ENCODE data around the gene GRB10.

GRB10 gene

GRCh38 chr7:50805447-50806125 is 22.9 kb upstream of the GRB10 start:
- TF ChIP-seq CTCF (IDR thresholded peaks at IDR 0.05; ENCODE audit: borderline replicate concordance, insufficient read depth, low read depth, low read length), result no peak

GRCh38 chr7:50803359-50804337 is 21.0 kb upstream of the GRB10 start:
- no peak for TF ChIP-seq CTCF (IDR thresholded peaks at IDR 0.05; ENCODE audit: borderline replicate concordance, insufficient read depth, low read depth, low read length)
- no peak overlapping the region for H3K4me3 ChIP-seq (ENCODE audit: low read depth, low read length)

More at GRCh38 chr7:50805447-50806125, 22.9 kb upstream of the GRB10 start:
- H3K4me3 ChIP-seq (ENCODE audit: low read depth, low read length), result no peak overlapping the region

GRCh38 chr7:50801907-50802306 is 19.2 kb upstream of the GRB10 start:
- H3K4me3 ChIP-seq (ENCODE audit: low read depth, low read length), result no peak overlapping the region
- no peak for TF ChIP-seq CTCF (IDR thresholded peaks at IDR 0.05; ENCODE audit: borderline replicate concordance, insufficient read depth, low read depth, low read length)

GRCh38 chr7:50799873-50800272 is 17.2 kb upstream of the GRB10 start:
- H3K4me3 ChIP-seq (ENCODE audit: low read depth, low read length), result no peak overlapping the region
- no peak for TF ChIP-seq CTCF (IDR thresholded peaks at IDR 0.05; ENCODE audit: borderline replicate concordance, insufficient read depth, low read depth, low read length)

GRCh38 chr7:50798126-50798525 is 15.4 kb upstream of the GRB10 start:
- TF ChIP-seq CTCF (IDR thresholded peaks at IDR 0.05; ENCODE audit: borderline replicate concordance, insufficient read depth, low read depth, low read length), result no peak

GRCh38 chr7:50795831-50796230 is 13.1 kb upstream of the GRB10 start:
- H3K4me3 ChIP-seq (ENCODE audit: low read depth, low read length), result no peak overlapping the region
- TF ChIP-seq CTCF (IDR thresholded peaks at IDR 0.05; ENCODE audit: borderline replicate concordance, insufficient read depth, low read depth, low read length), result no peak

More at GRCh38 chr7:50798126-50798525, 15.4 kb upstream of the GRB10 start:
- no peak overlapping the region for H3K4me3 ChIP-seq (ENCODE audit: low read depth, low read length)
